Panc1 (cell line): ENCODE results near the gene NPY1R. TPM values are rescaled to one million over a fixed set of nuclear protein-coding genes. Genes with fewer than 3 reads are reported as not detected.

Experiments used
- ATAC-seq: fragments of 200-7000 bp; cut with Tn5 transposase; 2 replicates; pipeline ENCODE4 v1.9.1; 2020; ENCODE audit warnings: mild to moderate bottlenecking, moderate library complexity
- BruUV-seq: library from RNA; stranded (reverse); fragments of 400-500 nt; replicated peaks from 2 replicates; lab custom pipeline; 2021; lab: Mats Ljungman, UMichigan
- CTCF ChIA-PET: fragments of 300-600 bp; sonication (Branson Sonifier 250); formaldehyde crosslinking; loops from one replicate; lab custom pipeline; 2022; ENCODE audit warnings: antibody characterized with exemption; lab: Charles Lee
- POLR2A ChIA-PET: fragments of 300-600 bp; sonication (Branson Sonifier 250); formaldehyde crosslinking; loops from one replicate; lab custom pipeline; 2022; ENCODE audit warnings: antibody characterized with exemption; lab: Charles Lee
- DNase-seq: peaks from one replicate; pipeline ENCODE4 v3.0.0-alpha.2; 2010; ENCODE audit warnings: low read depth, low spot score
- H3K27ac ChIP-seq: 2 replicates; pipeline ENCODE4 v1.5.1; 2011; ENCODE audit warnings: mild to moderate bottlenecking, low read length, inconsistent platforms
- H3K27me3 ChIP-seq: fragments of 200-500 bp; sonication (Bioruptor generic); 2 replicates; pipeline ENCODE4 v1.6.0; 2014; ENCODE audit warnings: low read length, inconsistent platforms; ENCODE audit not compliant: control insufficient read depth, insufficient read depth
- H3K36me3 ChIP-seq: fragments of 200-500 bp; sonication (Bioruptor generic); 2 replicates; pipeline ENCODE4 v1.5.1; 2014; ENCODE audit warnings: inconsistent platforms, mild to moderate bottlenecking, low read length, moderate library complexity; ENCODE audit not compliant: control insufficient read depth, insufficient read depth
- H3K4me1 ChIP-seq: 2 replicates; pipeline ENCODE4 v1.5.1; 2011; ENCODE audit warnings: inconsistent platforms, mild to moderate bottlenecking, low read length, moderate library complexity; ENCODE audit not compliant: control insufficient read depth, insufficient read depth
- H3K4me3 ChIP-seq, 2 experiments: 2 replicates each; pipeline ENCODE4 v1.5.1; 2011 to 2012; ENCODE audit warnings: low read depth in 2 of 2, low read length in 2 of 2, mild to moderate bottlenecking in 2 of 2, inconsistent platforms in 1 of 2, moderate library complexity in 1 of 2
- H3K9me3 ChIP-seq: fragments of 200-500 bp; sonication (Bioruptor generic); 2 replicates; pipeline ENCODE4 v1.5.1; 2014; ENCODE audit warnings: low read depth, mild to moderate bottlenecking, inconsistent platforms, low read length, moderate library complexity; ENCODE audit not compliant: control insufficient read depth, insufficient read depth
- POLR2AphosphoS5 ChIP-seq: IDR thresholded peaks from 2 replicates; pipeline ENCODE4 v1.6.1; 2012; ENCODE audit warnings: mild to moderate bottlenecking, low read depth, low read length, moderate library complexity
- SIN3A ChIP-seq: IDR thresholded peaks from 2 replicates; pipeline ENCODE4 v1.6.1; 2012; ENCODE audit warnings: low read depth, mild to moderate bottlenecking, low read length, moderate library complexity, borderline replicate concordance; ENCODE audit not compliant: insufficient read depth
- TCF7L2 ChIP-seq: IDR thresholded peaks from 2 replicates; pipeline ENCODE4 v1.6.1; 2011; ENCODE audit warnings: mild to moderate bottlenecking, low read depth, low read length, inconsistent platforms
- in situ Hi-C: cut with HindIII; loops from 2 replicates; pipeline ENCODE4 v1.10.0; 2016; ENCODE audit warnings: low sequenced_read_pairs, low pct_unique_long_range_greater_than_20kb
- intact Hi-C: fragments of 100-400 bp; cut with micrococcal nuclease; formaldehyde crosslinking; loops from one replicate; pipeline ENCODE4 v1.10.0; 2022; ENCODE audit not compliant: unreplicated experiment
- total RNA-seq: library from RNA; stranded (reverse); gene quantifications from one replicate; pipeline ENCODE4 v1.2.1, GENCODE V29; 2021; ENCODE audit not compliant: unreplicated experiment
- TF ChIP-seq, protein P1 (sequence below): fragments of 450-650 bp; IDR thresholded peaks from 2 replicates; pipeline ENCODE4 v1.5.1; 2017; ENCODE audit warnings: mild to moderate bottlenecking
- TF ChIP-seq, protein P2 (sequence below), 2 experiments: IDR thresholded peaks; 2 replicates each; pipeline ENCODE4 v1.6.1; 2011 to 2012; ENCODE audit warnings: low read depth in 2 of 2, control low read depth in 1 of 2, low read length in 1 of 2, mild to moderate bottlenecking in 1 of 2, moderate library complexity in 1 of 2; ENCODE audit not compliant: insufficient read depth in 1 of 2

Gene NPY1R
- total RNA-seq, 1 experiment from 2014 or later = not detected

GRCh38 chr4:163330916-163331628, 1.3 kb downstream of the NPY1R start:
- no peak overlapping the region for H3K4me3 ChIP-seq
- H3K27ac ChIP-seq = no peak overlapping the region
- no peaks in the 10 kb centered on the region; the same call in none of the 2 replicates for H3K27me3 ChIP-seq
- intact Hi-C loops = loop anchor here (5.0 kb wide), 3 partner anchors 164 to 284 kb away; partner anchors contain the start of gene NAF1
- TF ChIP-seq POLR2AphosphoS5 (no peak), SIN3A (no peak), TCF7L2 (no peak)
- TF ChIP-seq, protein P1, sequence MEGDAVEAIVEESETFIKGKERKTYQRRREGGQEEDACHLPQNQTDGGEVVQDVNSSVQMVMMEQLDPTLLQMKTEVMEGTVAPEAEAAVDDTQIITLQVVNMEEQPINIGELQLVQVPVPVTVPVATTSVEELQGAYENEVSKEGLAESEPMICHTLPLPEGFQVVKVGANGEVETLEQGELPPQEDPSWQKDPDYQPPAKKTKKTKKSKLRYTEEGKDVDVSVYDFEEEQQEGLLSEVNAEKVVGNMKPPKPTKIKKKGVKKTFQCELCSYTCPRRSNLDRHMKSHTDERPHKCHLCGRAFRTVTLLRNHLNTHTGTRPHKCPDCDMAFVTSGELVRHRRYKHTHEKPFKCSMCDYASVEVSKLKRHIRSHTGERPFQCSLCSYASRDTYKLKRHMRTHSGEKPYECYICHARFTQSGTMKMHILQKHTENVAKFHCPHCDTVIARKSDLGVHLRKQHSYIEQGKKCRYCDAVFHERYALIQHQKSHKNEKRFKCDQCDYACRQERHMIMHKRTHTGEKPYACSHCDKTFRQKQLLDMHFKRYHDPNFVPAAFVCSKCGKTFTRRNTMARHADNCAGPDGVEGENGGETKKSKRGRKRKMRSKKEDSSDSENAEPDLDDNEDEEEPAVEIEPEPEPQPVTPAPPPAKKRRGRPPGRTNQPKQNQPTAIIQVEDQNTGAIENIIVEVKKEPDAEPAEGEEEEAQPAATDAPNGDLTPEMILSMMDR = no peak
- TF ChIP-seq, protein P2, sequence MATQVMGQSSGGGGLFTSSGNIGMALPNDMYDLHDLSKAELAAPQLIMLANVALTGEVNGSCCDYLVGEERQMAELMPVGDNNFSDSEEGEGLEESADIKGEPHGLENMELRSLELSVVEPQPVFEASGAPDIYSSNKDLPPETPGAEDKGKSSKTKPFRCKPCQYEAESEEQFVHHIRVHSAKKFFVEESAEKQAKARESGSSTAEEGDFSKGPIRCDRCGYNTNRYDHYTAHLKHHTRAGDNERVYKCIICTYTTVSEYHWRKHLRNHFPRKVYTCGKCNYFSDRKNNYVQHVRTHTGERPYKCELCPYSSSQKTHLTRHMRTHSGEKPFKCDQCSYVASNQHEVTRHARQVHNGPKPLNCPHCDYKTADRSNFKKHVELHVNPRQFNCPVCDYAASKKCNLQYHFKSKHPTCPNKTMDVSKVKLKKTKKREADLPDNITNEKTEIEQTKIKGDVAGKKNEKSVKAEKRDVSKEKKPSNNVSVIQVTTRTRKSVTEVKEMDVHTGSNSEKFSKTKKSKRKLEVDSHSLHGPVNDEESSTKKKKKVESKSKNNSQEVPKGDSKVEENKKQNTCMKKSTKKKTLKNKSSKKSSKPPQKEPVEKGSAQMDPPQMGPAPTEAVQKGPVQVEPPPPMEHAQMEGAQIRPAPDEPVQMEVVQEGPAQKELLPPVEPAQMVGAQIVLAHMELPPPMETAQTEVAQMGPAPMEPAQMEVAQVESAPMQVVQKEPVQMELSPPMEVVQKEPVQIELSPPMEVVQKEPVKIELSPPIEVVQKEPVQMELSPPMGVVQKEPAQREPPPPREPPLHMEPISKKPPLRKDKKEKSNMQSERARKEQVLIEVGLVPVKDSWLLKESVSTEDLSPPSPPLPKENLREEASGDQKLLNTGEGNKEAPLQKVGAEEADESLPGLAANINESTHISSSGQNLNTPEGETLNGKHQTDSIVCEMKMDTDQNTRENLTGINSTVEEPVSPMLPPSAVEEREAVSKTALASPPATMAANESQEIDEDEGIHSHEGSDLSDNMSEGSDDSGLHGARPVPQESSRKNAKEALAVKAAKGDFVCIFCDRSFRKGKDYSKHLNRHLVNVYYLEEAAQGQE (IDR thresholded peaks at IDR 0.05; ENCODE audit: insufficient read depth in 1 of 2, low read depth in 2 of 2, low read length in 1 of 2) = no peak
- DNase-seq (no peak), ATAC-seq (no peak)
- no peaks in the 10 kb centered on the region for H3K9me3 ChIP-seq
- ChIA-PET CTCF (no interaction called here), POLR2A (interaction anchor here (0.6 kb wide), 2 partner anchors 160 to 973 kb away, joined by 3 read pairs; no protein-coding TSS in a partner anchor)
- BruUV-seq = no TSS peak
- H3K4me1 ChIP-seq = no peaks in the 10 kb centered on the region
- H3K36me3 ChIP-seq = no peaks in the 10 kb centered on the region
- in situ Hi-C loops = no loop called here

- H3K9me3 ChIP-seq = no peaks in the 10 kb centered on the region
- no peak overlapping the region for H3K4me3 ChIP-seq
- TF ChIP-seq, protein P2 (IDR thresholded peaks at IDR 0.05; ENCODE audit: insufficient read depth in 1 of 2, low read depth in 2 of 2, low read length in 1 of 2) = no peak
- no peak for TF ChIP-seq POLR2AphosphoS5
- TF ChIP-seq SIN3A = no peak
- TF ChIP-seq, protein P1 = no peak
- no peak for TF ChIP-seq TCF7L2
- intact Hi-C loops = no loop called here
- no peaks in the 10 kb centered on the region for H3K4me1 ChIP-seq
- H3K27ac ChIP-seq = no peak overlapping the region
- ChIA-PET POLR2A (interaction anchor here (0.6 kb wide), 1 partner anchor 73 kb away, joined by 7 read pairs; no protein-coding TSS in a partner anchor), CTCF (no interaction called here)
- in situ Hi-C loops = no loop called here
- no peaks in the 10 kb centered on the region for H3K36me3 ChIP-seq
- no peak for ATAC-seq
- no peak for DNase-seq
- no TSS peak for BruUV-seq
- no peaks in the 10 kb centered on the region for H3K27me3 ChIP-seq
Observed at GRCh38 chr4:163317110-163317509, 15.3 kb downstream of the NPY1R start.
